ENCODE data around the gene PRDM5.

- no peak for TF ChIP-seq CTCF (IDR thresholded peaks at IDR 0.05)
- TF ChIP-seq POLR2A (IDR thresholded peaks at IDR 0.05): no peak
These were observed 228.7 kb downstream of the PRDM5 start for GRCh38 chr4:120693816-120694215.
